ENCODE results near the gene ZMYM2.

ZMYM2 gene

DNA sequence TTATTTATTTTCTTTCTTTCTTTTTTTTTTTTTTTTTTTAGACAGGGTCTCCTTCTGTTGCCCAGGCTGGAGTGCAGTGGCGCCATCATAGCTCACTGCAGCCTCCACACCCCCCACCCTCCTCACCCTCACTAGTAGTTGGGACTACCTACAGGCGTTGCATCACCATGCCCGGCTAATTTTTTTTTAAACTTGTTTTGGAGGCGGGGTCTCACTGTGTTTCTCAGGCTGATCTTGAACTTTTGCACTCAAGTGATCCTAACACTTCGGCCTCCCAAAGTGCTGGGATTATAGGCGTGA lies 168.7 kb downstream of the ZMYM2 start:
- Mint-ChIP-seq H3K27me3 (peaks cover 10% of the 10 kb centered on the region), H3K9me3 (no peaks in the 10 kb centered on the region), H3K27ac (no peak overlapping the region), H3K36me3 (no peaks in the 10 kb centered on the region), H3K4me3 (peak overlapping the region; percentile 65), H3K4me1 (no peaks in the 10 kb centered on the region)
- peak; percentile 10 for ATAC-seq

DNA sequence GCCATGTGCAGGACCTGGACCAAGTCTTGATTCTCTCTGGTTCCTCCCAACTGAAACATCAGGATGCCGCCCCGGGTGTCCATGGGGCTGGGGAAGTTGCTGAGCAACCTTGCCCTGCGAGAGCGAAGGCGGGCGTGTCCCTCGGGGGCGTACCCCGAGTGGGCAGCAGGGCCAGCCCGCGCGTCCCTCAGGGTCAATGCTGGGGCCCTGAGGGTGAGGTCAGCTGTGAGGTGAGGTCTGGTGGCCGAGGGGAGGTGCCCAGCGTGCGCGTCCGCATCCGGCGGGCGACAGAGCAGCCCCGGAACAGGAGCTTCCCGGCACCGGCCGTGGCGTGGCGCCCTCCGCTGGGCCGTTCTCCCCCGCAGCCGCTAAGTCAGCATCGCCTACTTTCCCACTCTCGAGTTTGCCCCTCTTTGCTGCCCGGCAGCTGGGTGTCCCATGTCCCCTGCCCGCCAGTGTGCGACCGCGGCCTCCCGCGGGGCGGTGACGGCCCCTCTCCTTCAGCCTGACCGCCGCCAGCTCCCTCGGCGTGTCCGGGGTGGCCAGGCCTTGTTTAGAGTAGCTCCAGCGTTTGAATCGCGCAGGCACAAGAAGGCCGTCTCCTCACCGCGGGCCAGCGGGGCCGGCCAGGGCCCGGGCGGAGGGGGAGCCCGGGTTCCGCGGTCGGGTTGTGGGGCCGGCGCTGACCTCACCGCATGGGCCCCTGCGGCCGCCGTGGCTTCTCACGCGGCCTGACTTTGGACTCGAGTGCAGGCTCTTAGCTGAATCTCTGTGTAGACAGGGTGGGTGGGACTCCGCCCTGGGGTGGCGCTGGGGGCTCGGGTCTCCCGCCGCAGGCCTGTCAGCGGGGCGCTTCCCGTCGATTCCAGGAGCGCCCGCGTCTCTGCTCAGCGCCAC lies 169.3 kb downstream of the ZMYM2 start:
- Mint-ChIP-seq H3K36me3 (no peaks in the 10 kb centered on the region), H3K9me3 (no peaks in the 10 kb centered on the region), H3K4me1 (no peaks in the 10 kb centered on the region), H3K27ac (no peak overlapping the region), H3K27me3 (peaks cover 10% of the 10 kb centered on the region), H3K4me3 (peak overlapping the region; percentile 65)
- peak; percentile 76 for ATAC-seq

DNA sequence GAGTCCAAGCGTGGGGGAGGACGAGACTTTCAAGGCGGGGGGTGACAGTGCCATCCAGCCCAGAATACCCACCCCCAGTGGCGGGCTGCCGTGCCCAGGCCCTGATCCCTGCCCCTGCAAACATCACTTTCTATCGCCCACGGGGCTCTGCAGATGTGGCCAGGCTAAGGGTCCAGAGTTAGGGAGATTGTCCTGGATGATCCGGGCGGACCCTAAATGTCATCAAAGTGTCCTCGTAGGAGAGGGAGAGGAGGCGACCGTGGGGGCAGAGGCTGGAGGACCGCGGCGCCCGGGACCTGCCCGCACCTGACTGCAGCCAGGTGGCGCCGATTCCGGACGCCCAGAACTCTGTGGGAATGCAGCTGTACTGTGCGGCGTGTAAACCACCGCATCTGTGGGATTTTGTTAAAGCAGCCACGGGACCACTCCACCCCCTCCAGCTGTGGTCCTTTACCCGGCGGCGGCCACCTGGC lies 170.0 kb downstream of the ZMYM2 start:
- Mint-ChIP-seq H3K27ac (no peak overlapping the region), H3K27me3 (peaks cover 10% of the 10 kb centered on the region), H3K36me3 (no peaks in the 10 kb centered on the region), H3K4me3 (peak overlapping the region; percentile 65), H3K4me1 (no peaks in the 10 kb centered on the region), H3K9me3 (no peaks in the 10 kb centered on the region)
- peak; percentile 35 for ATAC-seq

DNA sequence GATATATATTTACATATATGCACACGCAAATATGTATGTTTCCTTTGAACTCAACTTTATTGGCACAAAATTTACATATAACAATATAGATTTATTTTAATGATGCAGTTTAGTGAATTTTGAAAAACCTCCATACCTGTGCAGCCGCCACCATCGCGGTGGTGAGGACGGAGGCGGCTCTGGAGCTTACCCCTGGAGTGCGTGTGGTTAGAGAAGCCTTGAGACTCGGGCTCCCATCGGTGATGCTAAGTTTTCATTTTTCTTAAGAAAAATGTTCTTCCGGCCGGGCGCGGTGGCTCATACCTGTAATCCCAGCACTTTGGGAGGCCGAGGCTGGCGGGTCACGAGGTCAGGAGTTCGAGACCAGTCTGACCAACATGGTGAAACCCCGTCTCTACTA lies 170.5 kb downstream of the ZMYM2 start:
- H3K36me3 Mint-ChIP-seq: no peaks in the 10 kb centered on the region
- no peak overlapping the region for H3K4me3 Mint-ChIP-seq
- H3K27me3 Mint-ChIP-seq: peaks cover 8% of the 10 kb centered on the region
- H3K27ac Mint-ChIP-seq: no peak overlapping the region
- H3K9me3 Mint-ChIP-seq: no peaks in the 10 kb centered on the region
- H3K4me1 Mint-ChIP-seq: no peaks in the 10 kb centered on the region
- ATAC-seq: no peak

DNA sequence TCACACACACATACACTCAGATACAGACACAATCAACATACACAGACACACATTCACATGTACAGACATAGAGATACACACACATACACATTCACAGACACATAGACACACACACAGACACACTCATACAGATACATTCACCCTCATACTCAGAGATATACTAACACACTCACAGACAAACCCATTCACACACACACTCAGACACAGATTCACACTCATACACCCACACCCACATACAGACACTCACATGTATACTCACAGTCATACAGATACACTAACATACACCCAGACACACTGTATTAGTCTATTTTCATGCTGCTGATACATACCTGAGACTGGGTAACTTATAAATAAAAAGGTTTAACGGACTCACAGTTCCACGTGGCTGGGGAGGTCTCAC lies 171.5 kb downstream of the ZMYM2 start:
- no peaks in the 10 kb centered on the region for H3K27me3 Mint-ChIP-seq
- H3K4me1 Mint-ChIP-seq: no peaks in the 10 kb centered on the region
- no peak overlapping the region for H3K27ac Mint-ChIP-seq
- no peak overlapping the region for H3K4me3 Mint-ChIP-seq
- no peaks in the 10 kb centered on the region for H3K9me3 Mint-ChIP-seq
- ATAC-seq: no peak
- H3K36me3 Mint-ChIP-seq: no peaks in the 10 kb centered on the region

DNA sequence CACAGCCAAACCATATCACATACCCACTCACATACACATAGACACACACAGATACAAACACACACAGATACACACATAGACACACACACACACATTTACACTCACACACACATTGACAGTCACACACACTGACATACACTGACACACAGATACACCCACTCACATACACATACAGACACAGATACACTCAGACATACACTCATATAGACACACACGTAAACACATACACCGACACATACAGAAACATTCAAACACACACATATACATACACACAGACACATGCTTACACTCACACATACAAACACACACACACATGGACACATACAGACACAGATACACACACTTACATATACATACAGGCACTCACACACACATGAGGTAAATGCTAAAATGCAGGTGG lies 172.1 kb downstream of the ZMYM2 start:
- no peaks in the 10 kb centered on the region for H3K9me3 Mint-ChIP-seq
- no peak overlapping the region for H3K27ac Mint-ChIP-seq
- no peaks in the 10 kb centered on the region for H3K36me3 Mint-ChIP-seq

DNA sequence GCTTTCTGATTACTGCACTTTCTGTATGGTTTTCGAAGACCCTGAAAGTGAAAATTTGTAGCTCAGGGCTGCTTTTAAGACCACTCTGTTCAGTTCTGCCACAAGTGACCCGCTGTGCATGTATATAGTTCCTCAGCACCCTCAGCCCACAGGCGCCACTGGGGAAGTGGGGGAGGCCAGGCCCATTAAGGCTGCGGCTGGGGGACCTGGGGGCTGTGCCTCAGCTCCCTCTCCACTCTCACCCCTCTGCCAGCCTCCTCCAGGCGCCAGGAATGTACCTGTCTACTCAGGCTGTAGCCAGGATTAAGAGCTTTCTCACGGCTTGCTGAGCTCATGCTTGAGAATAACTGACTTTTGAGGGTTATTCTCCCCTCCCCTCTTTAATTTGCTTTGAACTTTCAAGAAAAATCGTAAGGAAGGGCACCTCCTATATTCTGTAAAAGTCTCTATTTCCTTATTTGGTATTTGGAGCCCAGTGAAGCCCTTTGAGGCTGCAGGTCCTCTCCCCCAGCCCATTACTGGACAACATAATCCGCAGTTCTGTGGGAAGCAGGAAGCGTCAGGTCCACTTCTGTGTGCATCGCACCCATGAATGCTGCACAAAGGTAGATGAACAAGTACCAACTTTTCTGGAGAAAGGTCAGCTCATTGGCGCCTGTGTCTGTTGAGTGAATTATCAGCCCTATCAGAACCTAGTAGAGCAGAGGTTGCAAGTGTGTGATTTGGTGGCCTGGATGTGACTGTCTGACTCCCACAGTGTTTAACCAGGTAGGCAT lies 172.7 kb downstream of the ZMYM2 start:
- no peaks in the 10 kb centered on the region for H3K36me3 Mint-ChIP-seq
- H3K4me3 Mint-ChIP-seq: no peak overlapping the region
- H3K4me1 Mint-ChIP-seq: no peaks in the 10 kb centered on the region
- no peaks in the 10 kb centered on the region for H3K27me3 Mint-ChIP-seq
- no peak for ATAC-seq
- H3K27ac Mint-ChIP-seq: no peak overlapping the region
- H3K9me3 Mint-ChIP-seq: no peaks in the 10 kb centered on the region

More for the DNA sequence above, 172.1 kb downstream of the ZMYM2 start:
- Mint-ChIP-seq H3K4me3 (no peak overlapping the region), H3K27me3 (no peaks in the 10 kb centered on the region), H3K4me1 (no peaks in the 10 kb centered on the region)
- no peak for ATAC-seq

DNA sequence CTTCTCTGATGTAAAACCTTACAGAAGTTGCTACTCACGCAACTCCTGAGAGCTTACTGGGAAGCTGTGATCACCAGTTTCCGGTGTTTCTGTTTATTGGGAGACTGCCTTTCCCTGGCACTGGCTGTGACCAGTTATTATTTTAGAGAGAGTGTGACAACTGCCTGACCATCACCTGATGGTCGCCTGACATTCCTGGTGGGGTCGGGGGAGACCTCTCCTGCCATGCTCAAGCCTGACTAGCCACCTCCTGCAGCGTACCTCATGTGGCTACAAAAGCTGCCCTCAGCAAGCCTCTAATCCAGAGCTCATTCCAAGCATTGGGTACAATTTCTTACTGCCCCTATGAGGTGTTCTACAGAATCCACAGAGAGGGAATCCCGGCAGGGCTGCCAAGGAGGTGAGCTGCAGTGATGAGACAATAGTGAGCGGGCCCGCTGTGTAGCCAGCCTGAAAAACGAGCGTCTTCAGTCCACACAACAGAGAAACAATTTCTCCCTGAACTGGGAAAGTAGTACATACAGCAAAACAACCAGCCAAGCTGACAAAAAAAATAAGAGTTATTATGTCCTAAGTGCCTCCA lies 173.6 kb downstream of the ZMYM2 start:
- Mint-ChIP-seq H3K27me3 (no peaks in the 10 kb centered on the region), H3K4me1 (no peaks in the 10 kb centered on the region), H3K4me3 (no peak overlapping the region), H3K9me3 (no peaks in the 10 kb centered on the region), H3K27ac (no peak overlapping the region), H3K36me3 (no peaks in the 10 kb centered on the region)
- ATAC-seq: no peak

DNA sequence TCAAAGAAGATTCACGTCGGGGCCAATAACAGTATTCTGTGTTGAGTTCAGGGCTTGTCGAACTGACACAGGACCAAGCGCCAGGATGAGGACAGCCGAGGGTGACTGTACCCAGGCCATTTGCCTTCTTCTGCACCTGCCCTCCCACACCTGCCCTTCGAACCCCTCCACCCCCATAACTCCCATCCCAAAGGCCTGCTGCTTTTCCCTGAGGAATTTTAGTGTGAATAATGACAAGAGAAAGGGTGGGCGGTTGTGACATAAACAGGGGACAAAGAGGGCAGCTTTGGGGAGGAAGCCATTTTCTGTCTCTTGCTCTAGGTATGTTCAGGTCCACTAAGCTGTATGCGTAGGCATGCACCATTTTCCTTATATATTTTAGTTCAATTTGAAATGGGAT lies 176.2 kb downstream of the ZMYM2 start:
- H3K4me1 Mint-ChIP-seq: peaks cover 6% of the 10 kb centered on the region
- no peak overlapping the region for H3K27ac Mint-ChIP-seq
- H3K27me3 Mint-ChIP-seq: no peaks in the 10 kb centered on the region
- no peaks in the 10 kb centered on the region for H3K9me3 Mint-ChIP-seq
- no peak for ATAC-seq
- no peaks in the 10 kb centered on the region for H3K36me3 Mint-ChIP-seq
- H3K4me3 Mint-ChIP-seq: no peak overlapping the region

DNA sequence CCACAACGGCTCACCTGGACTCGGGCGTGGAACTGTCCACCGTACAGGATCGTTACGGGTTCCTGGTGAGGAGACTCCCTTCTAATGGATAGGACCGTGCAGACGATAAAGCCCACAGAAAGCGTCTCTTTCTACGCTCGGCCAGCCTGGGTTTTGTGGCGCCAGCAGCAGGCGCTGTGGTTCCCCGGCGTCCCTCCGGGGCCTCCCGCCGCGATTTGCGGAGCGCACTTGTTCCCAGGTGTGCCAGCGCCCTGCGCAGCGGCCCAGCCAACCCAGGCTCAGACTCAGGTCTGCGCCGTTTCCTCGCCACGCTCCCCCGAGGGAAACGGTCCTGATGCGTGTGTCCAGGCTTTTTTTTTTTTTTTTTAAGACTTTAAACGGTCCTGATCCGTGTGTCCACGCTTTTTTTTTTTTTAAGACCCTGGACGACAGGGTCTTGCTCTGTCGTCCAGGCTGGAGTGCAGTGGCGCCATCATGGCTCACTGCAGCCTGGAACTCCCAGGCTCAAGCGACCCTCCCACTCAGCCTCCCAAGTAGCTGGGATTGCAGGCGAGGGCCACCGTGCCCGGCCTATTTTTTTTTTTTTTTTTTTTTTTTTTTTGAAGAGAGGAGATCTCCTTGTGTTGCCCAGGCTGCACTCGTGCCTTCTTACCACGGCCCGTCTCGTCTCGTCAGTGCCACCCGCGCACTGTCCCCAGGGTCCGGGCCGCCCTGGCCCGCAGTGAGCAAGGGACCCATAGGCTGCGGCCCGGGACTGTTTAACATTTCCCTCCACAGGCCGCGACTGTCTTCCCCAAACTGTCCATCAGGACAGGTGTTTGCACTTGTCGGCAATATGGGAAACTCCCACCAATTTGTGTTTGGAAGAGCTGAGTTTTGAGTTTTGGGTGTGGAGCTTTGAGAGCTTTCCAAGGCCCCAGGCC lies 178.5 kb downstream of the ZMYM2 start:
- H3K27me3 Mint-ChIP-seq: no peaks in the 10 kb centered on the region
- peaks cover 6% of the 10 kb centered on the region for H3K4me1 Mint-ChIP-seq
- ATAC-seq: peak; percentile 60
- peak overlapping the region; percentile 23 for H3K4me3 Mint-ChIP-seq
- H3K9me3 Mint-ChIP-seq: no peaks in the 10 kb centered on the region
- H3K27ac Mint-ChIP-seq: no peak overlapping the region
- no peaks in the 10 kb centered on the region for H3K36me3 Mint-ChIP-seq

DNA sequence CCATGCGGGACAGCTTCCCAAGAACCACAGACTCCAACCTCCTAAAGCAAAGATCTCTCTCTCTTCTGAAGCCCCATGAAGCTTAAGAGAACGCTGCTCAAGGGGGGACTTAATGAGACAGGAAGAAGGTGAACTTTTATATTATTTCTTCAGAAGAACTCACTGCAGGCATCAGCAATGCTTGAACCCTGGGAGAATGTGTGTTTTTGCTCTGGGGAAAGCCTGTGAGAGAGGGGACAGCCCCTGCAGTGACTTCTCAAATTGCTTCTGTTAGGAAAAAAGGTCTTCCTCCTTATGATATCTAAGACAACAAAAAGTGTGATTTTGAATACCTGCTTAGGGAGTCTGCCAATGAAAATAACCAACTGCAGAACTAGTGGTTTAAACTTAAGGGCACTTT lies 179.3 kb downstream of the ZMYM2 start:
- Mint-ChIP-seq H3K36me3 (peaks cover 1% of the 10 kb centered on the region), H3K9me3 (no peaks in the 10 kb centered on the region), H3K4me1 (peaks cover 6% of the 10 kb centered on the region), H3K4me3 (no peak overlapping the region), H3K27ac (no peak overlapping the region), H3K27me3 (peaks cover 3% of the 10 kb centered on the region)
- ATAC-seq: no peak

DNA sequence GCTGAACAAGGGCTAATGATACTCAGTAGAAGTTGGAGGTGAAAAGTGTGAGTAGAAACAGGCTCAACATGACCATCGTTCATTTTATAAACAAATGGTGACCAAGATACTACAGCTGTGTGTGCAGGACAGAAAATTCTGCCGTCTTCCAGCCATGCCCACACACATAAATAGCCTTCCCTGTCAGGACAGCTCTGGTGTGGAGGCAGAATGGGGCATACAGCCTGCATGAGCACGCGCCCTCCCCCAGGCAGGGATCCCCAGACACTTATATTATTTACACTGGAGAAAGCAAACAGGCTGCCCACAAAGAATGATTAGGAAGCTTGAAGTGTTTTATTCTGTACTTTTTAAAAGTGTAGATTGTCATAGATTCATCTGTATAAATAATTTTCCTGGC lies 182.0 kb downstream of the ZMYM2 start:
- H3K9me3 Mint-ChIP-seq: no peaks in the 10 kb centered on the region
- no peak for ATAC-seq
- peaks cover 6% of the 10 kb centered on the region for H3K4me1 Mint-ChIP-seq
- peaks cover 7% of the 10 kb centered on the region for H3K36me3 Mint-ChIP-seq
- H3K27me3 Mint-ChIP-seq: peaks cover 25% of the 10 kb centered on the region
- no peak overlapping the region for H3K4me3 Mint-ChIP-seq
- H3K27ac Mint-ChIP-seq: no peak overlapping the region
